ENCODE data around the gene MED28.

- no peak for TF ChIP-seq EZH2 (IDR thresholded peaks at IDR 0.05)
- TF ChIP-seq POLR2AphosphoS5 (IDR thresholded peaks at IDR 0.05; ENCODE audit: borderline replicate concordance, low read depth, low read length), result no peak
Measured at GRCh38 chr4:17589355-17589754, 25.1 kb upstream of the MED28 start.

All from SK-N-MC (cell line).